HL-60 (cell line): ENCODE measurements around the gene NTRK2.
A peak's percentile ranks its signal among the peaks of the same experiment; 100 is the strongest.

Experiments used
- DNase-seq, 2 experiments: peaks; one replicate each; pipeline ENCODE4 v3.0.0-alpha.2; 2010 to 2020; ENCODE audit warnings: low read depth in 1 of 2, low spot score in 1 of 2
- H3K27ac ChIP-seq: fragments of 250-450 bp; sonication (Bioruptor Pico); replicated peaks from 2 replicates; pipeline ENCODE4 v1.5.1; 2020; ENCODE audit warnings: mild to moderate bottlenecking, moderate library complexity
- H3K27me3 ChIP-seq: fragments of 250-450 bp; sonication (Bioruptor Pico); 2 replicates; pipeline ENCODE4 v1.5.1; 2021; ENCODE audit warnings: mild to moderate bottlenecking, moderate library complexity; ENCODE audit not compliant: insufficient read depth, poor library complexity, severe bottlenecking
- H3K4me3 ChIP-seq: replicated peaks from 2 replicates; pipeline ENCODE4 v1.5.1; 2011; ENCODE audit warnings: mild to moderate bottlenecking, control low read depth, low read length; ENCODE audit not compliant: insufficient read depth
- CTCF ChIP-seq: IDR thresholded peaks from one replicate; pipeline ENCODE4 v1.5.1; 2011; ENCODE audit warnings: low read length, control low read depth, inconsistent platforms; ENCODE audit not compliant: insufficient read depth
- GABPA ChIP-seq: IDR thresholded peaks from 2 replicates; pipeline ENCODE4 v1.6.1; 2012; ENCODE audit warnings: low read depth
- POLR2AphosphoS5 ChIP-seq: IDR thresholded peaks from 2 replicates; pipeline ENCODE4 v1.6.1; 2012; ENCODE audit warnings: low read depth
- REST ChIP-seq: IDR thresholded peaks from 2 replicates; pipeline ENCODE4 v1.6.1; 2012; ENCODE audit warnings: low read depth; ENCODE audit not compliant: insufficient replicate concordance
- SPI1 ChIP-seq: IDR thresholded peaks from 2 replicates; pipeline ENCODE4 v1.6.1; 2012; ENCODE audit warnings: low read depth, mild to moderate bottlenecking, borderline replicate concordance

NTRK2 gene

GRCh38 chr9:84874596-84874995 is 205.1 kb downstream of the NTRK2 start:
- peak in 1 of 2 experiments; percentile 4 for DNase-seq
- no peak for TF ChIP-seq REST
- TF ChIP-seq CTCF: no peak
- TF ChIP-seq SPI1: peak; percentile 49; the same call in 1 of the 2 replicates

GRCh38 chr9:84875193-84875592 is 205.7 kb downstream of the NTRK2 start:
- Histone ChIP-seq H3K4me3 (no peak overlapping the region), H3K27me3 (no peaks in the 10 kb centered on the region), H3K27ac (no peak overlapping the region)
- TF ChIP-seq GABPA (no peak), REST (no peak), SPI1 (no peak), CTCF (no peak), POLR2AphosphoS5 (no peak)
- DNase-seq: no peak

More at GRCh38 chr9:84874596-84874995, 205.1 kb downstream of the NTRK2 start:
- Histone ChIP-seq H3K4me3 (no peak overlapping the region), H3K27me3 (no peaks in the 10 kb centered on the region), H3K27ac (no peak overlapping the region)

- H3K27me3 ChIP-seq: peaks cover 2% of the 10 kb centered on the region
- TF ChIP-seq CTCF: no peak
- peak; percentile 51 for TF ChIP-seq REST
- TF ChIP-seq GABPA: no peak
- H3K4me3 ChIP-seq: no peak overlapping the region
- no peak overlapping the region for H3K27ac ChIP-seq
- DNase-seq: no peak
Observed at GRCh38 chr9:84879631-84880030, 210.1 kb downstream of the NTRK2 start.
